Astrocyte (in vitro differentiated cells and primary cell): Measurements from ENCODE around the gene COL5A3.
"Not testable (repeated sequence)": the region's sequence is repeated elsewhere in the genome, so short reads cannot be mapped to it uniquely, and the experiment has no call there.

ENCODE experiments used
- CTCF ChIP-seq: IDR thresholded peaks from 2 replicates; pipeline ENCODE4 v1.5.1; 2011; ENCODE audit warnings: low read depth, mild to moderate bottlenecking, inconsistent platforms, low read length, moderate library complexity; ENCODE audit not compliant: insufficient read depth
- EZH2 ChIP-seq: IDR thresholded peaks from 2 replicates; pipeline ENCODE4 v1.6.1; 2012; ENCODE audit warnings: mild to moderate bottlenecking, low read length, inconsistent platforms; ENCODE audit not compliant: insufficient read depth

- not testable (repeated sequence) for TF ChIP-seq CTCF, EZH2
Observed at GRCh38 chr19:9922782-9923379, 87.4 kb downstream of the COL5A3 start.
